Measurements from ENCODE around the gene GTPBP2. TPM values are rescaled to one million over a fixed set of nuclear protein-coding genes. Genes with fewer than 3 reads are reported as not detected.

The GTPBP2 gene
- total and polyA plus RNA-seq, 2 of the 13 experiments (the other 11 are each of a cell fraction or from before 2014, with no cell fraction given), result 26.9 to 88.2 TPM

DNA sequence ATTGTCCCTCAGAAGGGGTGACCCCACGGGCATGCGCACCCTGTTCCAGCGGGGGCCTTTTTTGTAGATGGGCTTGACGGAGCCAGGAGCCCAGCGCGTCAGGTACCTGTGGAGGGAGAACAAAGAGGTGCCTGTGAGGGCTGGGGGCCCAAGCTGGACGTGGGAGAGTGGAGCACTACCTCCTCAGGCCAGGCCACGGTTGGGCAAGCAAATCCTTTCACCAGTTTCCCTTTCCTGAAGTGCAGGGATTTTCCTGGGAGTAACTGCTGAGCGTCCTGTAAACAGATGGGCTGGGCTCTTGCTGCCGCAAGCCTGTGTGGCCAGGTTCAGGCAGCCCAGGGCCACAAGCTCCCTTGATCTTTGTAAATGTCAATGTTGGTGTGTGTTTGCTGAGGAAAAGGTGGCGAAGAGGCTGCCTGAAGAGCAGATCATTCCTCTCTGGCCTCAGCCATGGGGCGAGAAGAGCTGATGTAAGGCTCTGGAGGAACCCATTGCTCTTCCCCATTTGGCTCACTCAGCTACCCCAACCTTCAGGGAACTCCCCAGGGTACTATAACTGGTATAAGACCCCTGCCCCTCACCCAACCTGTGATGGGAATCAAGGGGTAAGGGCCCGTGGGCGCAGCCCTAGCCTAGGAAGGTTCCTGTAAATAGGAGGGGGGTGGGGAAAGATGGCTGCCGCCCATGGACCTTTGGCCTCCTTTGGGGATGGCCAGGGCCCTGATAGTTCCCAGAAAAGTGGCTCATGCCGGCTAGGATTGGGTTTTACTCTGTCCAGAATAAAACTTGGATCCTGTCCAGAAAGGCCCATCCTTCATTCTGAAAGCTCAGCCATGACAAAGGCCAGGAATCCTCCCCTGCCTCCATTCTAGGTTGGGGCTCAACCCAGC lies 43.0 kb upstream of the GTPBP2 start (continued):
- TF ChIP-seq, protein P1, sequence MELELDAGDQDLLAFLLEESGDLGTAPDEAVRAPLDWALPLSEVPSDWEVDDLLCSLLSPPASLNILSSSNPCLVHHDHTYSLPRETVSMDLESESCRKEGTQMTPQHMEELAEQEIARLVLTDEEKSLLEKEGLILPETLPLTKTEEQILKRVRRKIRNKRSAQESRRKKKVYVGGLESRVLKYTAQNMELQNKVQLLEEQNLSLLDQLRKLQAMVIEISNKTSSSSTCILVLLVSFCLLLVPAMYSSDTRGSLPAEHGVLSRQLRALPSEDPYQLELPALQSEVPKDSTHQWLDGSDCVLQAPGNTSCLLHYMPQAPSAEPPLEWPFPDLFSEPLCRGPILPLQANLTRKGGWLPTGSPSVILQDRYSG (CRISPR knock-in tag; IDR thresholded peaks at IDR 0.05), result no peak
- TF ChIP-seq HNRNPUL1 (IDR thresholded peaks at IDR 0.05; ENCODE audit: low read depth, low read length) (no peak), TEAD2 (CRISPR knock-in tag; IDR thresholded peaks at IDR 0.05) (no peak), ZSCAN9 (CRISPR knock-in tag; IDR thresholded peaks at IDR 0.05; ENCODE audit: borderline replicate concordance) (peak; percentile 28; the same call in 1 of the 2 replicates), FOXO1 (CRISPR knock-in tag; IDR thresholded peaks at IDR 0.05) (peak; percentile 86), KDM5A (IDR thresholded peaks at IDR 0.05; ENCODE audit: borderline replicate concordance, low read length) (0 out of 2 replicates have a peak, but pooled peaks have one; percentile 27), ZNF468 (CRISPR knock-in tag; IDR thresholded peaks at IDR 0.05) (no peak), SIN3B (IDR thresholded peaks at IDR 0.05; ENCODE audit: low read length) (no peak), ARNTL (CRISPR knock-in tag; IDR thresholded peaks at IDR 0.05) (no peak; the same call in 1 of the 2 replicates), ELF1 (CRISPR knock-in tag; IDR thresholded peaks at IDR 0.05) (no peak; the same call in 1 of the 2 replicates), REPIN1 (CRISPR knock-in tag; IDR thresholded peaks at IDR 0.05; ENCODE audit: borderline replicate concordance, low read depth) (peak; percentile 51; the same call in 1 of the 2 replicates), NR2F6 (IDR thresholded peaks at IDR 0.05) (peak; percentile 73), NR2F6 (CRISPR knock-in tag; IDR thresholded peaks at IDR 0.05) (peak; percentile 69)
- TF ChIP-seq, protein P2, sequence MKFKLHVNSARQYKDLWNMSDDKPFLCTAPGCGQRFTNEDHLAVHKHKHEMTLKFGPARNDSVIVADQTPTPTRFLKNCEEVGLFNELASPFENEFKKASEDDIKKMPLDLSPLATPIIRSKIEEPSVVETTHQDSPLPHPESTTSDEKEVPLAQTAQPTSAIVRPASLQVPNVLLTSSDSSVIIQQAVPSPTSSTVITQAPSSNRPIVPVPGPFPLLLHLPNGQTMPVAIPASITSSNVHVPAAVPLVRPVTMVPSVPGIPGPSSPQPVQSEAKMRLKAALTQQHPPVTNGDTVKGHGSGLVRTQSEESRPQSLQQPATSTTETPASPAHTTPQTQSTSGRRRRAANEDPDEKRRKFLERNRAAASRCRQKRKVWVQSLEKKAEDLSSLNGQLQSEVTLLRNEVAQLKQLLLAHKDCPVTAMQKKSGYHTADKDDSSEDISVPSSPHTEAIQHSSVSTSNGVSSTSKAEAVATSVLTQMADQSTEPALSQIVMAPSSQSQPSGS (CRISPR knock-in tag; IDR thresholded peaks at IDR 0.05), result no peak
- TF ChIP-seq, protein P3, sequence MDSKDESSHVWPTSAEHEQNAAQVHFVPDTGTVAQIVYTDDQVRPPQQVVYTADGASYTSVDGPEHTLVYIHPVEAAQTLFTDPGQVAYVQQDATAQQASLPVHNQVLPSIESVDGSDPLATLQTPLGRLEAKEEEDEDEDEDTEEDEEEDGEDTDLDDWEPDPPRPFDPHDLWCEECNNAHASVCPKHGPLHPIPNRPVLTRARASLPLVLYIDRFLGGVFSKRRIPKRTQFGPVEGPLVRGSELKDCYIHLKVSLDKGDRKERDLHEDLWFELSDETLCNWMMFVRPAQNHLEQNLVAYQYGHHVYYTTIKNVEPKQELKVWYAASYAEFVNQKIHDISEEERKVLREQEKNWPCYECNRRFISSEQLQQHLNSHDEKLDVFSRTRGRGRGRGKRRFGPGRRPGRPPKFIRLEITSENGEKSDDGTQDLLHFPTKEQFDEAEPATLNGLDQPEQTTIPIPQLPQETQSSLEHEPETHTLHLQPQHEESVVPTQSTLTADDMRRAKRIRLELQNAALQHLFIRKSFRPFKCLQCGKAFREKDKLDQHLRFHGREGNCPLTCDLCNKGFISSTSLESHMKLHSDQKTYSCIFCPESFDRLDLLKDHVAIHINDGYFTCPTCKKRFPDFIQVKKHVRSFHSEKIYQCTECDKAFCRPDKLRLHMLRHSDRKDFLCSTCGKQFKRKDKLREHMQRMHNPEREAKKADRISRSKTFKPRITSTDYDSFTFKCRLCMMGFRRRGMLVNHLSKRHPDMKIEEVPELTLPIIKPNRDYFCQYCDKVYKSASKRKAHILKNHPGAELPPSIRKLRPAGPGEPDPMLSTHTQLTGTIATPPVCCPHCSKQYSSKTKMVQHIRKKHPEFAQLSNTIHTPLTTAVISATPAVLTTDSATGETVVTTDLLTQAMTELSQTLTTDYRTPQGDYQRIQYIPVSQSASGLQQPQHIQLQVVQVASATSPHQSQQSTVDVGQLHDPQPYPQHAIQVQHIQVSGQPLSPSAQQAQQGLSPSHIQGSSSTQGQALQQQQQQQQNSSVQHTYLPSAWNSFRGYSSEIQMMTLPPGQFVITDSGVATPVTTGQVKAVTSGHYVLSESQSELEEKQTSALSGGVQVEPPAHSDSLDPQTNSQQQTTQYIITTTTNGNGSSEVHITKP (CRISPR knock-in tag; IDR thresholded peaks at IDR 0.05; ENCODE audit: low read depth), result 0 out of 2 replicates have a peak, but pooled peaks have one; percentile 31
- TF ChIP-seq, protein P4, sequence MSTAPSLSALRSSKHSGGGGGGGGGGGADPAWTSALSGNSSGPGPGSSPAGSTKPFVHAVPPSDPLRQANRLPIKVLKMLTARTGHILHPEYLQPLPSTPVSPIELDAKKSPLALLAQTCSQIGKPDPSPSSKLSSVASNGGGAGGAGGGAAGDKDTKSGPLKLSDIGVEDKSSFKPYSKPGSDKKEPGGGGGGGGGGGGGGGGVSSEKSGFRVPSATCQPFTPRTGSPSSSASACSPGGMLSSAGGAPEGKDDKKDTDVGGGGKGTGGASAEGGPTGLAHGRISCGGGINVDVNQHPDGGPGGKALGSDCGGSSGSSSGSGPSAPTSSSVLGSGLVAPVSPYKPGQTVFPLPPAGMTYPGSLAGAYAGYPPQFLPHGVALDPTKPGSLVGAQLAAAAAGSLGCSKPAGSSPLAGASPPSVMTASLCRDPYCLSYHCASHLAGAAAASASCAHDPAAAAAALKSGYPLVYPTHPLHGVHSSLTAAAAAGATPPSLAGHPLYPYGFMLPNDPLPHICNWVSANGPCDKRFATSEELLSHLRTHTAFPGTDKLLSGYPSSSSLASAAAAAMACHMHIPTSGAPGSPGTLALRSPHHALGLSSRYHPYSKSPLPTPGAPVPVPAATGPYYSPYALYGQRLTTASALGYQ (CRISPR knock-in tag; IDR thresholded peaks at IDR 0.05), result peak; percentile 78; the same call in 1 of the 2 replicates
